ENCODE data around the gene XXYLT1.

DNA sequence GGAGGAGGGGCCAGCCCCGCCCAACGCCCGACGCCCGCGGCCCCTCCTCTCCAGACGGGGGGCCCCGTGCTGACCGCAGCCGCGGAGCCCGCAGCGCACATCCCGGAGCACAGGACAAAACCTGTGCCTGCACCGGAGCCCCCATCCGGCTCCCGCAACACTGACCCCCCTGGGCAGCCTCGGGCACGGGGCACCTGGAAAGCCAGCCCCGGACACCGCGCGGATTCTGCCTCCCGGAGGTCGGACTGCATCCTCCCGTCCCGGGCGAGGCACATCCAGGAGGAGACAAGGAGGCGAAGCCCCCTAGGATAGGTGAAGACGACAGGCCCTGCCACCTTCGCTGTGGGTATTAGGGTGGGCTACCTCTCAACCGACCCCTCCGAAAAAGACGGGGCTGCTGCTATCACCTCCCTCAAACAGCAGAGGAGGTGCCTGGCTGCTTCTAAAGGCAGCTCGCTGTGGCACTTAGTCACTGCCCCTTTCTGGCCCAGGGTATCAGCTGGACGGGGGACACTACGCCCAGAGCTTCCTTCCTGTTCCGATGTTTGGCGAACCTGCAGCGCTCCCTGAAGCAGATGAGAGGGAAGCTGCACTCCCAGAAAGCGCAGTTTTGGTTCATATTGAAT lies 10.6 kb downstream of the XXYLT1 start:
- TF ChIP-seq CTCF (IDR thresholded peaks at IDR 0.05) (peak in 1 of 3 experiments; percentile 3), POLR2A (IDR thresholded peaks at IDR 0.05) (no peak)

Data from vagina (tissue), 2 donors.